ENCODE results near the gene ITPR1. TPM values are rescaled to one million over a fixed set of nuclear protein-coding genes. Genes with fewer than 3 reads are reported as not detected.

The ITPR1 gene
- polyA plus RNA-seq, 1 of the 3 experiments (the other 2 are of a cell fraction), result 5.9 TPM

DNA sequence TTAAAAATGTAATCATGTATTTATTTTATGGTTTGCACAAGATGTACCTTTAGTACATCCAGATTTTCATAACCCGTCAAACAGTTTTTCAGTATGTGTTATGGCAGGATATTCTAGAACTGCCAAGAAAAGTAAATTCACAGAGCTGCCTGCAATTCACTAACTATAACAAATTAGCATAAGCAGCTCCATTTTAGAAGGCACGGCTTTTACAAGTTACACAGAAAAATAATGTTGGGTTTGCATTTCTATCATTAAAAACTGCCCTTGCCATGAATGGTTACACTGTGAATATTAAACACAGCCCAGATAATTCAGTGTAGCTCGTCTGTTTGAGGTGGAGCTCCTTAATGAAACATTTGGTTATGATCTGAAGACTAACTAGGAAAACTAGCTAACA is 391.7 kb downstream of the ITPR1 start:
- Histone ChIP-seq H3K79me2 (ENCODE audit: insufficient read depth) (no peaks in the 10 kb centered on the region), H3K9me3 (no peaks in the 10 kb centered on the region), H3F3A (replicated peaks; ENCODE audit: insufficient read depth) (no peaks in the 10 kb centered on the region), H3K4me3 (ENCODE audit: low read depth in 2 of 2, low read length in 1 of 2) (no peak overlapping the region), H4K20me1 (ENCODE audit: insufficient read depth) (no peaks in the 10 kb centered on the region), H3K9me2 (no peaks in the 10 kb centered on the region), H3K9ac (no peak overlapping the region), H3K4me1 (ENCODE audit: control insufficient read depth in 1 of 2, insufficient read depth in 2 of 2, low read depth in 1 of 2, low read length in 1 of 2) (no peaks in the 10 kb centered on the region; a peak in 1 of 4 replicates), H3K27me3 (ENCODE audit: insufficient read depth) (no peaks in the 10 kb centered on the region), H3K4me2 (no peak overlapping the region), H3K36me3 (replicated peaks in 1 of 2; ENCODE audit: control insufficient read depth in 1 of 2, insufficient read depth in 2 of 2, low read length in 1 of 2) (no peaks in the 10 kb centered on the region), H3K27ac (ENCODE audit: low read depth in 2 of 2, low read length in 1 of 2) (no peak overlapping the region), H2AFZ (ENCODE audit: low read depth) (no peak overlapping the region)
- no peak for DNase-seq
- no peak for TF ChIP-seq FOXM1 (IDR thresholded peaks at IDR 0.05; ENCODE audit: low read depth)
- TF ChIP-seq FOXJ3 (CRISPR knock-in tag; IDR thresholded peaks at IDR 0.05), result no peak
- no peak for TF ChIP-seq ELF1 (IDR thresholded peaks at IDR 0.05)
- no peak for TF ChIP-seq SIN3A (IDR thresholded peaks at IDR 0.05; ENCODE audit: borderline replicate concordance, low read depth, low read length)
- no peak for TF ChIP-seq JUND (IDR thresholded peaks at IDR 0.05)
- no peak for TF ChIP-seq MXI1 (IDR thresholded peaks at IDR 0.05; ENCODE audit: low read depth, low read length)
- TF ChIP-seq RCOR1 (IDR thresholded peaks at IDR 0.05; ENCODE audit: low read length), result no peak
- TF ChIP-seq USF1 (IDR thresholded peaks at IDR 0.05; ENCODE audit: borderline replicate concordance, low read depth), result no peak
- TF ChIP-seq RXRA (IDR thresholded peaks at IDR 0.05; ENCODE audit: borderline replicate concordance, low read depth), result no peak
- TF ChIP-seq GABPA (IDR thresholded peaks at IDR 0.05; ENCODE audit: low read depth), result no peak
- TF ChIP-seq YY1 (IDR thresholded peaks at IDR 0.05; ENCODE audit: low read depth), result no peak
- TF ChIP-seq TEAD4 (IDR thresholded peaks at IDR 0.05; ENCODE audit: borderline replicate concordance, insufficient read depth), result no peak
- TF ChIP-seq, protein P1, sequence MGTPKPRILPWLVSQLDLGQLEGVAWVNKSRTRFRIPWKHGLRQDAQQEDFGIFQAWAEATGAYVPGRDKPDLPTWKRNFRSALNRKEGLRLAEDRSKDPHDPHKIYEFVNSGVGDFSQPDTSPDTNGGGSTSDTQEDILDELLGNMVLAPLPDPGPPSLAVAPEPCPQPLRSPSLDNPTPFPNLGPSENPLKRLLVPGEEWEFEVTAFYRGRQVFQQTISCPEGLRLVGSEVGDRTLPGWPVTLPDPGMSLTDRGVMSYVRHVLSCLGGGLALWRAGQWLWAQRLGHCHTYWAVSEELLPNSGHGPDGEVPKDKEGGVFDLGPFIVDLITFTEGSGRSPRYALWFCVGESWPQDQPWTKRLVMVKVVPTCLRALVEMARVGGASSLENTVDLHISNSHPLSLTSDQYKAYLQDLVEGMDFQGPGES (IDR thresholded peaks at IDR 0.05; ENCODE audit: low read depth, low read length), result no peak
- TF ChIP-seq, protein P2, sequence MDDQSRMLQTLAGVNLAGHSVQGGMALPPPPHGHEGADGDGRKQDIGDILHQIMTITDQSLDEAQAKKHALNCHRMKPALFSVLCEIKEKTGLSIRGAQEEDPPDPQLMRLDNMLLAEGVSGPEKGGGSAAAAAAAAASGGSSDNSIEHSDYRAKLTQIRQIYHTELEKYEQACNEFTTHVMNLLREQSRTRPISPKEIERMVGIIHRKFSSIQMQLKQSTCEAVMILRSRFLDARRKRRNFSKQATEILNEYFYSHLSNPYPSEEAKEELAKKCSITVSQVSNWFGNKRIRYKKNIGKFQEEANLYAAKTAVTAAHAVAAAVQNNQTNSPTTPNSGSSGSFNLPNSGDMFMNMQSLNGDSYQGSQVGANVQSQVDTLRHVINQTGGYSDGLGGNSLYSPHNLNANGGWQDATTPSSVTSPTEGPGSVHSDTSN (IDR thresholded peaks at IDR 0.05), result no peak
- TF ChIP-seq, protein P3, sequence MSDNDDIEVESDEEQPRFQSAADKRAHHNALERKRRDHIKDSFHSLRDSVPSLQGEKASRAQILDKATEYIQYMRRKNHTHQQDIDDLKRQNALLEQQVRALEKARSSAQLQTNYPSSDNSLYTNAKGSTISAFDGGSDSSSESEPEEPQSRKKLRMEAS (IDR thresholded peaks at IDR 0.05; ENCODE audit: low read depth), result no peak
- no peak for TF ChIP-seq GATA2 (CRISPR knock-in tag; IDR thresholded peaks at IDR 0.05)
- TF ChIP-seq, protein P4, sequence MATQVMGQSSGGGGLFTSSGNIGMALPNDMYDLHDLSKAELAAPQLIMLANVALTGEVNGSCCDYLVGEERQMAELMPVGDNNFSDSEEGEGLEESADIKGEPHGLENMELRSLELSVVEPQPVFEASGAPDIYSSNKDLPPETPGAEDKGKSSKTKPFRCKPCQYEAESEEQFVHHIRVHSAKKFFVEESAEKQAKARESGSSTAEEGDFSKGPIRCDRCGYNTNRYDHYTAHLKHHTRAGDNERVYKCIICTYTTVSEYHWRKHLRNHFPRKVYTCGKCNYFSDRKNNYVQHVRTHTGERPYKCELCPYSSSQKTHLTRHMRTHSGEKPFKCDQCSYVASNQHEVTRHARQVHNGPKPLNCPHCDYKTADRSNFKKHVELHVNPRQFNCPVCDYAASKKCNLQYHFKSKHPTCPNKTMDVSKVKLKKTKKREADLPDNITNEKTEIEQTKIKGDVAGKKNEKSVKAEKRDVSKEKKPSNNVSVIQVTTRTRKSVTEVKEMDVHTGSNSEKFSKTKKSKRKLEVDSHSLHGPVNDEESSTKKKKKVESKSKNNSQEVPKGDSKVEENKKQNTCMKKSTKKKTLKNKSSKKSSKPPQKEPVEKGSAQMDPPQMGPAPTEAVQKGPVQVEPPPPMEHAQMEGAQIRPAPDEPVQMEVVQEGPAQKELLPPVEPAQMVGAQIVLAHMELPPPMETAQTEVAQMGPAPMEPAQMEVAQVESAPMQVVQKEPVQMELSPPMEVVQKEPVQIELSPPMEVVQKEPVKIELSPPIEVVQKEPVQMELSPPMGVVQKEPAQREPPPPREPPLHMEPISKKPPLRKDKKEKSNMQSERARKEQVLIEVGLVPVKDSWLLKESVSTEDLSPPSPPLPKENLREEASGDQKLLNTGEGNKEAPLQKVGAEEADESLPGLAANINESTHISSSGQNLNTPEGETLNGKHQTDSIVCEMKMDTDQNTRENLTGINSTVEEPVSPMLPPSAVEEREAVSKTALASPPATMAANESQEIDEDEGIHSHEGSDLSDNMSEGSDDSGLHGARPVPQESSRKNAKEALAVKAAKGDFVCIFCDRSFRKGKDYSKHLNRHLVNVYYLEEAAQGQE (IDR thresholded peaks at IDR 0.05; ENCODE audit: low read depth, low read length), result no peak
- no peak for TF ChIP-seq FOSL2 (IDR thresholded peaks at IDR 0.05; ENCODE audit: borderline replicate concordance, low read depth)
- no peak for TF ChIP-seq RAD21 (IDR thresholded peaks at IDR 0.05; ENCODE audit: low read length)
- no peak for TF ChIP-seq NFIC (IDR thresholded peaks at IDR 0.05; ENCODE audit: borderline replicate concordance)
- ChIA-PET POLR2A (no interaction called here), CTCF (no interaction called here)
- whole genome bisulfite sequencing (ENCODE audit: low lambda C conversion rate), result 83% methylated on average over 3 of the region's 3 CpGs

Measured in SK-N-SH (cell line).